ENCODE data around the gene B4GALT5. TPM values are rescaled to one million over a fixed set of nuclear protein-coding genes. Genes with fewer than 3 reads are reported as not detected.
A peak's percentile ranks its signal among the peaks of the same experiment; 100 is the strongest.
"Not testable (repeated sequence)": the region's sequence is repeated elsewhere in the genome, so short reads cannot be mapped to it uniquely, and the experiment has no call there.

The B4GALT5 gene
- total RNA-seq, 1 donor from 2014 or later, result 115 TPM

DNA sequence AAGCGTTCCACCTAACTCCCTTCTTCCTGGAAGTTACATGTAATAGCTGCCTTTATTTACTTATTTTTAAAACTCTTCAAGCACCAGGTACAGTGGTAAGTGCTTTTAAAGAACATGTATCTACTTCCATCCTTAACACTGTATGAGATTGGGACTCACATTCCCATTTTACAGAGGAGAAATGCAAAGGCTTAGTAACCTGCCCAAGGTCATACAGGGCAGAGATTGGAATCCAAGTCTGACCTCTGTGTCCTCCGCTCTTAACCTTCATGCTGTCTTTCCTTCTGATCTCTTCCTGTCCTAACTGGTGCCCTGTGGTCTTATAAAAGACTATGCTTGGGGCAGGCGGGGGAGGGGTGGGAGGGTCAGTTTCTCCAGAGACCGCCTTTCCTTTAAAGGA, 1.6 kb downstream of the B4GALT5 start:
- no peak for DNase-seq (ENCODE audit: low spot score)

DNA sequence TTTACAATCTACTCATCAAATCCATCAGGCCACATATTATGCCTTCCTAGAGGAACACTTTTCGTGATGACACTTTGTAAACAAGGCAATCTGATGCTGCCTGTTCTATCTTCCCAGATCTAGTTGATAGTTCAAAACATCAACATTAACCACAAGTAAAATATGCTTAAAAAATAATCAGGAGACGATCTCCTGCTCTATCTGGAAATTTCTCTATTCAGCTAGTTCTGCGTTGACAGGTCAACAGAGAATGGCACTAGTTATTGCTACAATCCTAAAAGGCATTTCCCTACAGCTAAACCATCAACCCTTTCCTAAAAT, 2.1 kb downstream of the B4GALT5 start:
- Mint-ChIP-seq H3K27ac (ENCODE audit: unreplicated experiment) (peak overlapping the region; percentile 94), H3K4me3 (ENCODE audit: unreplicated experiment) (peak overlapping the region; percentile 97), H3K36me3 (ENCODE audit: low read depth, unreplicated experiment) (peaks cover 5% of the 10 kb centered on the region), H3K9me3 (ENCODE audit: unreplicated experiment) (no peaks in the 10 kb centered on the region), H3K27me3 (ENCODE audit: unreplicated experiment) (peaks cover 13% of the 10 kb centered on the region), H3K4me1 (ENCODE audit: unreplicated experiment) (peaks cover 44% of the 10 kb centered on the region)
- TF ChIP-seq, protein P1, sequence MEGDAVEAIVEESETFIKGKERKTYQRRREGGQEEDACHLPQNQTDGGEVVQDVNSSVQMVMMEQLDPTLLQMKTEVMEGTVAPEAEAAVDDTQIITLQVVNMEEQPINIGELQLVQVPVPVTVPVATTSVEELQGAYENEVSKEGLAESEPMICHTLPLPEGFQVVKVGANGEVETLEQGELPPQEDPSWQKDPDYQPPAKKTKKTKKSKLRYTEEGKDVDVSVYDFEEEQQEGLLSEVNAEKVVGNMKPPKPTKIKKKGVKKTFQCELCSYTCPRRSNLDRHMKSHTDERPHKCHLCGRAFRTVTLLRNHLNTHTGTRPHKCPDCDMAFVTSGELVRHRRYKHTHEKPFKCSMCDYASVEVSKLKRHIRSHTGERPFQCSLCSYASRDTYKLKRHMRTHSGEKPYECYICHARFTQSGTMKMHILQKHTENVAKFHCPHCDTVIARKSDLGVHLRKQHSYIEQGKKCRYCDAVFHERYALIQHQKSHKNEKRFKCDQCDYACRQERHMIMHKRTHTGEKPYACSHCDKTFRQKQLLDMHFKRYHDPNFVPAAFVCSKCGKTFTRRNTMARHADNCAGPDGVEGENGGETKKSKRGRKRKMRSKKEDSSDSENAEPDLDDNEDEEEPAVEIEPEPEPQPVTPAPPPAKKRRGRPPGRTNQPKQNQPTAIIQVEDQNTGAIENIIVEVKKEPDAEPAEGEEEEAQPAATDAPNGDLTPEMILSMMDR (IDR thresholded peaks at IDR 0.05; ENCODE audit: unreplicated experiment), result no peak
- no peak for DNase-seq (ENCODE audit: low spot score)

More for the DNA sequence above, 1.6 kb downstream of the B4GALT5 start:
- Mint-ChIP-seq H3K4me1 (ENCODE audit: unreplicated experiment) (peaks cover 39% of the 10 kb centered on the region), H3K9me3 (ENCODE audit: unreplicated experiment) (no peaks in the 10 kb centered on the region), H3K27ac (ENCODE audit: unreplicated experiment) (peak overlapping the region; percentile 94), H3K4me3 (ENCODE audit: unreplicated experiment) (peak overlapping the region; percentile 97), H3K36me3 (ENCODE audit: low read depth, unreplicated experiment) (peaks cover 5% of the 10 kb centered on the region), H3K27me3 (ENCODE audit: unreplicated experiment) (peaks cover 13% of the 10 kb centered on the region)
- TF ChIP-seq, protein P1 (IDR thresholded peaks at IDR 0.05; ENCODE audit: unreplicated experiment), result no peak

DNA sequence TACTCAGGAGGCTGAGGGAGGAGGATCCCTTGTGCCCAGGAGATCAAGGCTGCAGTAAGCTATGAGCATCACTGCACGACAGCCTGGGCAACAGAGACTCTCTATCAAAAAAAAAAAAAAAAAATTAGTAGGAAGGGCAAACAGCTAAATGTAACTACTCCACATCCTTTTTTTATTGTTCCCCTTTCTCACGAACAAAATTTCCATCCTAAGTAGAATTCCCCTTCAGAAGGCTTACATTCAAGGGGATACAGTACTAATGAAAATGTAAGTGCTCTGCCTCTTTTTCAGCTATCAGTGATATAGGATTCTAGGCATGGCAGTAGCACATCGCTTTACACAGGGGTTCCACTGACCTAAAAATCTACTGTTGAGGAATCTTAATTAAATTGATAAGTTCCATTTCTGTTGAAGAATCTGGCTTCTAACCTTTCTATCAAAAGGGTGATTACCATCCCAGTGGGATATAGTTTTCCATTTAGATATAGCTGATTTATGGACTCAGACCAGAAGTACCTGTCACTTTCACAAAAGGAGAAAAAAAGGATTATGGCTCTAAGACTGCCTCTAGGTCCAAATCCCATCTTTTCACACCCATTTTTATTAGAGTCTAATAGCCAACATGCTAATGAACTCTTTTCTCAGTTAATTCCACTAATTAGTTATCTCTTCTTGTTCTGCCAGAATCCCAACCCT, 2.6 kb downstream of the B4GALT5 start:
- TF ChIP-seq, protein P1 (IDR thresholded peaks at IDR 0.05; ENCODE audit: unreplicated experiment), result no peak
- H3K36me3 Mint-ChIP-seq (ENCODE audit: low read depth, unreplicated experiment), result peaks cover 5% of the 10 kb centered on the region
- peaks cover 49% of the 10 kb centered on the region for H3K4me1 Mint-ChIP-seq (ENCODE audit: unreplicated experiment)
- peaks cover 13% of the 10 kb centered on the region for H3K27me3 Mint-ChIP-seq (ENCODE audit: unreplicated experiment)
- H3K4me3 Mint-ChIP-seq (ENCODE audit: unreplicated experiment), result peak overlapping the region; percentile 97
- H3K9me3 Mint-ChIP-seq (ENCODE audit: unreplicated experiment), result no peaks in the 10 kb centered on the region
- no peak for DNase-seq (ENCODE audit: low spot score)
- H3K27ac Mint-ChIP-seq (ENCODE audit: unreplicated experiment), result peak overlapping the region; percentile 7

DNA sequence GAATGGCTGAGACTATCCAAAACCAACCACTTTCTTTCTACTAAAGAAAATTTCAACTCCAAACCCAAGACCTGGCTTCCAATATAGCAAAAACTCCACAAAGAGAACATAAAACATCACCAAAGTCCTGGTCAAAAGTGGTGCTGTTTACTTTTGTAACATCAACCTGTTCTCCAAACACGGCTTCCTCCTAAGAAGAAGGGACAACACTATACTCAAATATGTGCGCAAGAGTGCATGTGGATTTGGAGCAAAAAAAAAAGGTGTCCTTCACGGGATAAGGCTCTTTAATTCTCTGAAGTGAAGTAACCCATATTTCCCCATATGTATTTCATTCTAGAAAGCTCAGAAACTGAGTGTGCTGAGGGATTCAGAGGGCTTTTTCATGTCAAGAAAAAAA, 6.6 kb downstream of the B4GALT5 start:
- H3K4me1 Mint-ChIP-seq (ENCODE audit: unreplicated experiment), result peaks cover 54% of the 10 kb centered on the region
- no peaks in the 10 kb centered on the region for H3K9me3 Mint-ChIP-seq (ENCODE audit: unreplicated experiment)
- no peak for DNase-seq (ENCODE audit: low spot score)
- H3K27ac Mint-ChIP-seq (ENCODE audit: unreplicated experiment), result peak overlapping the region; percentile 16
- no peak overlapping the region for H3K4me3 Mint-ChIP-seq (ENCODE audit: unreplicated experiment)
- H3K36me3 Mint-ChIP-seq (ENCODE audit: low read depth, unreplicated experiment), result peaks cover 7% of the 10 kb centered on the region
- H3K27me3 Mint-ChIP-seq (ENCODE audit: unreplicated experiment), result peaks cover 4% of the 10 kb centered on the region
- TF ChIP-seq, protein P1 (IDR thresholded peaks at IDR 0.05; ENCODE audit: unreplicated experiment), result no peak

DNA sequence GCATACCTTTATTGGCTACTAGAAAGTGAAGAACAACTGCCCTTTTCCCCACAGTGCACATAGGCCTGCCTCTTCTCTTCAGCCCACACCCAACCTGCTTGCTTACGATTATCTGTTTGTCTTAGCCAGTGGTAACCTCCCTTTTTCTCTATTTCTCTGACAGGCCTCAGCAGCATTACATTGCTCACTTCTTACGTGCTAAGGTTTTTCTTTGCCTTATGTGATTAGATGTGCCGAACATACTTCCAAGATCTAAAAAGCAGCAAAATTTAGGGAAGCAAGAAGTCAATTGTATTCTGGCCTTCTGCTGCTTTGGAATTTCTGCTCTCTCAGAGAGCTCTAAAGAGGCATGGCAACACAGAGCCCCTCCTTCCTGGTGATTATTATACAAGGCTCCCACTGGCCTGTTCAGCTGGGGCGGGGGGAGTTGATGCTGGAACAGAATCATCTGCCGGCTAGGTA, 7.0 kb downstream of the B4GALT5 start:
- Mint-ChIP-seq H3K27me3 (ENCODE audit: unreplicated experiment) (peaks cover 4% of the 10 kb centered on the region), H3K4me3 (ENCODE audit: unreplicated experiment) (no peak overlapping the region), H3K4me1 (ENCODE audit: unreplicated experiment) (peaks cover 52% of the 10 kb centered on the region), H3K36me3 (ENCODE audit: low read depth, unreplicated experiment) (peaks cover 5% of the 10 kb centered on the region), H3K9me3 (ENCODE audit: unreplicated experiment) (no peaks in the 10 kb centered on the region), H3K27ac (ENCODE audit: unreplicated experiment) (peak overlapping the region; percentile 16)
- TF ChIP-seq, protein P1 (IDR thresholded peaks at IDR 0.05; ENCODE audit: unreplicated experiment), result no peak
- no peak for DNase-seq (ENCODE audit: low spot score)

DNA sequence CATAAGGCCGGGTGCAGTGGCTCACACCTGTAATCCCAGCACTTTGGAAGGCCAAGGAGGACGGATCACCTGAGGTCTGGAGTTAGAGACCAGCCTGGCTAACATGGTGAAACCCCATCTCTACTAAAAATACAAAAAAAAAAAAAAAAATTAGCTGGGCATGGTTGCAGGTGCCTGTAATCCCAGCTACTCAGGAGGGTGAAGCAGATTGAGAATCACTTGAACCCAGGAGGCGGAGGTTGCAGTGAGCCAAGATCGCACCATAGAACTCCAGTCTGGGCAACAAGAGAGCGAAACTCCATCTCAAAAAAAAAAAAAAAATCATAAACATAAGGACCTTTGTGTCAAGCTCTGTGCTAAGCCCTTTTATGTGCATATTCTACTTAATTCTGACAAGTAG, 7.8 kb downstream of the B4GALT5 start:
- not testable (repeated sequence) for H3K4me3 Mint-ChIP-seq (ENCODE audit: unreplicated experiment); DNase-seq (ENCODE audit: low spot score); H3K27ac Mint-ChIP-seq (ENCODE audit: unreplicated experiment); H3K9me3 Mint-ChIP-seq (ENCODE audit: unreplicated experiment); H3K36me3 Mint-ChIP-seq (ENCODE audit: low read depth, unreplicated experiment); H3K27me3 Mint-ChIP-seq (ENCODE audit: unreplicated experiment)
- H3K4me1 Mint-ChIP-seq (ENCODE audit: unreplicated experiment), result peaks cover 46% of the 10 kb centered on the region
